ENCODE results near the gene GABARAP. TPM values are rescaled to one million over a fixed set of nuclear protein-coding genes. Genes with fewer than 3 reads are reported as not detected.

The GABARAP gene
- total RNA-seq, 2 donors from 2014 or later: 190 to 239 TPM

DNA sequence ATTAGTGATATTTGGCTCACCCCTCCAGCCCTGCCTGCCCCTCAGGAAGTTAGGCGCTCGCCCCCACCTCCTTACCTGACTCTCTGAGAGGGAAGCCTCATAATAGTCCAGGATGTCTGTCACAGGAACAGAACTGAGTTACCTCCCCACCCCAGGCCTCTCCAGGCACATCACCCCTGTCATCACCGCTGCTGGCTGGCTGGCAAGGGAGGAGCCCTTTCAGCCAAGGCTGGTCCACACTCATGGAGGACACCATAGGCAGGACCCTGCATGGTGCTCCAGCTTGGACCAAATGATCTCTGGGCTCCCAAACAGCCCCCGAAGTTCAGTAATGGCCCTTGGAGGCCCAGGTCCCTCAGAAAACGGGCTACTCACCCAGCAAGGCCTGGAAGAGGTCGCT, 24.1 kb downstream of the GABARAP start:
- Mint-ChIP-seq H3K27ac (peak overlapping the region; percentile 98), H3K4me1 (peaks cover 51% of the 10 kb centered on the region), H3K4me3 (peak overlapping the region; percentile 94), H3K9me3 (no peaks in the 10 kb centered on the region), H3K36me3 (ENCODE audit: low read depth) (peaks cover 45% of the 10 kb centered on the region), H3K27me3 (no peaks in the 10 kb centered on the region)
- no peak for ATAC-seq (replicated peaks)

- H3K27ac Mint-ChIP-seq: peak overlapping the region; percentile 98
- peaks cover 37% of the 10 kb centered on the region for H3K36me3 Mint-ChIP-seq (ENCODE audit: low read depth)
- H3K4me1 Mint-ChIP-seq: peaks cover 51% of the 10 kb centered on the region
- H3K4me3 Mint-ChIP-seq: peak overlapping the region; percentile 94
- H3K27me3 Mint-ChIP-seq: no peaks in the 10 kb centered on the region
- no peaks in the 10 kb centered on the region for H3K9me3 Mint-ChIP-seq
- ATAC-seq (replicated peaks): no peak
These were observed 24.9 kb downstream of the GABARAP start for GRCh38 chr17:7217113-7217987.

- peak overlapping the region; percentile 22 for H3K27ac Mint-ChIP-seq
- peaks cover 4% of the 10 kb centered on the region for H3K27me3 Mint-ChIP-seq
- H3K4me1 Mint-ChIP-seq: peaks cover 49% of the 10 kb centered on the region
- no peaks in the 10 kb centered on the region for H3K9me3 Mint-ChIP-seq
- peak overlapping the region; percentile 93 for H3K4me3 Mint-ChIP-seq
- H3K36me3 Mint-ChIP-seq (ENCODE audit: low read depth): peaks cover 28% of the 10 kb centered on the region
- no peak for ATAC-seq (replicated peaks)
These were observed 25.8 kb downstream of the GABARAP start for GRCh38 chr17:7216242-7217112.

DNA sequence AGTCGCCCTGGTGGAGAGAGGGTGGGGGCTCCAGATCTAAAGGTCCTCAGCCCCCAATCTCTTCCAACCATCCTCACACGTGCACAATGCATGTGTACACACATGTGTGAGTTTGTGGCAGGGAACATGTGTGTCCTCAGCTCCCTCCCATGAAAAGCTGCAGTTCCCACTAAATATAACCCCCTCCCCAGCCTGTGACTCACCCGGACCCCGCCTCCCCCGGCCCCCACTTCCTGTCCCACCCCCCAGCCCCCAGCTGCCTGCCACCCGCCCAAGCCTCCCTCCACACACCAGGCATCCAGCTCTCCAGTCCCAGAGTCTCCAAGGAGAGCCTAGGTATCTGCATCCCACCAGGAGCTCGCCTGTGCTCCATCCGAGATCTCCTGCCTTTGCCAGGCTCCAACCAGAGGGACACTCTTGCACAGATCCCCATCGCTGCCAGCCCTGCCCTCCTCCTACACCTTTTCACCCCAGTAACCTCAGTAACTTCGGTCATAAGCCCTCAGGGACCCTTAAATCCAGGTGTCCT, 26.5 kb downstream of the GABARAP start:
- Mint-ChIP-seq H3K4me3 (peak overlapping the region; percentile 93), H3K36me3 (ENCODE audit: low read depth) (peaks cover 20% of the 10 kb centered on the region), H3K4me1 (peaks cover 42% of the 10 kb centered on the region), H3K27ac (peak overlapping the region; percentile 22), H3K27me3 (peaks cover 4% of the 10 kb centered on the region), H3K9me3 (no peaks in the 10 kb centered on the region)
- ATAC-seq (replicated peaks): no peak

GRCh38 chr17:7215136-7215638, 27.1 kb downstream of the GABARAP start:
- H3K36me3 Mint-ChIP-seq (ENCODE audit: low read depth): peaks cover 15% of the 10 kb centered on the region
- peak overlapping the region; percentile 93 for H3K4me3 Mint-ChIP-seq
- peak overlapping the region; percentile 91 for H3K27ac Mint-ChIP-seq
- peaks cover 40% of the 10 kb centered on the region for H3K4me1 Mint-ChIP-seq
- no peak for ATAC-seq (replicated peaks)
- peaks cover 4% of the 10 kb centered on the region for H3K27me3 Mint-ChIP-seq
- H3K9me3 Mint-ChIP-seq: no peaks in the 10 kb centered on the region

- ATAC-seq (replicated peaks): peak; percentile 86
- Mint-ChIP-seq H3K27ac (peak overlapping the region; percentile 91), H3K27me3 (peaks cover 4% of the 10 kb centered on the region), H3K9me3 (no peaks in the 10 kb centered on the region), H3K4me1 (peaks cover 40% of the 10 kb centered on the region), H3K36me3 (ENCODE audit: low read depth) (peaks cover 8% of the 10 kb centered on the region), H3K4me3 (peak overlapping the region; percentile 93)
These were observed 27.7 kb downstream of the GABARAP start for GRCh38 chr17:7214300-7215135.

- Mint-ChIP-seq H3K36me3 (ENCODE audit: low read depth) (peaks cover 6% of the 10 kb centered on the region), H3K4me1 (peaks cover 35% of the 10 kb centered on the region), H3K9me3 (no peaks in the 10 kb centered on the region), H3K27me3 (peaks cover 4% of the 10 kb centered on the region), H3K27ac (peak overlapping the region; percentile 91), H3K4me3 (peak overlapping the region; percentile 93)
- peak; percentile 11 for ATAC-seq (replicated peaks)
These were observed 28.4 kb downstream of the GABARAP start for GRCh38 chr17:7213895-7214299.

DNA sequence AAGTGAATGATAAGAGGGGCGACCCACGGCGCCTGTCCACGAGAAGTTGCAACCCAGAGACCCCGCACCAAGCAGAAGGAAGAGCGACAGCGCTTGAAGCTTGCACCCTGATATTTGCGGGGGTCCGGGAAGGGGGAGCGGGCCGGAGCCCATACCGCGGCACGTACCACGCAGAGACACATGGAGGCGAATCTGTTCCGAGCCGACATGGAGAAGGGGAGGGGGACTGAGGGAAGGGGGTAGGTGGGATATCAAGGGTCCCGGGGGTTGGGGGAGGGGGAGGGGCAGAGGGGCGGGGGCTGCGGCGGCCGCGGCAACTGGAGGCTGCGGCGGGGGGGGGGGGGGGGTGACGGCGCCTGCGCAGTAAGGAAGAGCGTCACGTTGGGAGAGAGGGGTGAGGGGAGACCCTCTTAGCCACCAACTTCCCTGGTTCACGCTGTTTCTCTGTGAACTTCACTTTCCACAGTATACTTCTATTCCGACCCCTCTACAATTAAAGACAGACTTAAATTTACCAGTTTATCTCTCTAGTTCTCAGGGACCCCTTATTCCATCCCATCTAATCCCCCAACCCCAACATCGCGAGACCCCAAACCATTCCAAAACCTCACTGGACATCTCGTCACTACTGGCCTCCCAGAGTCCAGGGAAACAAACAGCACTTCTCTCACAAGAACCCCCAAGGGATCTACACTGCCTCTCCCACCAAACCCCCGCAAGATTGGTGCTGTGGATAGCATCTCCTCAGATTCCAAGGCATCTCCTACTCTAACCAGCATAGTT, 30.6 kb downstream of the GABARAP start:
- Mint-ChIP-seq H3K36me3 (ENCODE audit: low read depth) (peaks cover 6% of the 10 kb centered on the region), H3K27me3 (peaks cover 4% of the 10 kb centered on the region), H3K27ac (no peak overlapping the region), H3K9me3 (no peaks in the 10 kb centered on the region), H3K4me3 (no peak overlapping the region), H3K4me1 (peaks cover 32% of the 10 kb centered on the region)
- ATAC-seq (replicated peaks): no peak

DNA sequence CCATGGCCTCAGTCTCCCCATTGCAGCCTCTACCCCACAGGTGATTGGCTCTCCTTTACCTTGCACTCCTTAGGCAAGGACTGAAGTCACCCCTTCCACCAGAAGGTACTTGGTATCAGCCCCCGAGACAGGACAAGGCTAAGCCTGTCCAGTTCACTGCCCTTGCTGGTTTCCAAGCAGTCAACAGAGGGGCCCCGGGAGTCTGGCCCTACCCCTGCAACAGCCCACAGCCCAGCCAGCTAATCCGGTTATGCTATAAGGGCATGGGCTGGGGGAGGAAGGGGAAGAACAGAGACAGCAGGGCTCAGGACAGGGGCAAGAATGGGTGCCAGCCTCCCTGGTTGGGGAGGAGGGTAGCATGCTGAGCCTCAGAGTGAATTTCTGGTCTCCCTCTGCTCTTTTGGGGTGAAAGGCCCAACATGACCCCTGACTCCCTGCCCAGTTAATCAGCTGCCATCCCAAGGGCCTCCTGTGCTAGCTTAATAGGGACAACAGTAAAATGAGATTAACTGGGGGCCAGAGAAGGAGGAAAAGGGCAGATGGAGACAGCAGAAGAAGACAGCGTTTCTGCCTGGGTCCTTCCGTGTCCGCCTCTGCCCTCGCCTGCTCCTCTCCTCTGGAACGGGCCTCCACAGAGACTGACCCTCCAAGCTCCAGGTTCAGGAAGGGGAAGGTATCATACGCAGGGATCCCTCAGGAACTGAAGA, 33.3 kb downstream of the GABARAP start:
- peaks cover 34% of the 10 kb centered on the region for H3K4me1 Mint-ChIP-seq
- ATAC-seq (replicated peaks): no peak
- H3K27ac Mint-ChIP-seq: no peak overlapping the region
- no peaks in the 10 kb centered on the region for H3K9me3 Mint-ChIP-seq
- H3K4me3 Mint-ChIP-seq: no peak overlapping the region
- no peaks in the 10 kb centered on the region for H3K36me3 Mint-ChIP-seq (ENCODE audit: low read depth)
- H3K27me3 Mint-ChIP-seq: peaks cover 4% of the 10 kb centered on the region

GRCh38 chr17:7208027-7208571, 34.1 kb downstream of the GABARAP start:
- Mint-ChIP-seq H3K4me1 (peaks cover 27% of the 10 kb centered on the region), H3K4me3 (no peak overlapping the region)

DNA sequence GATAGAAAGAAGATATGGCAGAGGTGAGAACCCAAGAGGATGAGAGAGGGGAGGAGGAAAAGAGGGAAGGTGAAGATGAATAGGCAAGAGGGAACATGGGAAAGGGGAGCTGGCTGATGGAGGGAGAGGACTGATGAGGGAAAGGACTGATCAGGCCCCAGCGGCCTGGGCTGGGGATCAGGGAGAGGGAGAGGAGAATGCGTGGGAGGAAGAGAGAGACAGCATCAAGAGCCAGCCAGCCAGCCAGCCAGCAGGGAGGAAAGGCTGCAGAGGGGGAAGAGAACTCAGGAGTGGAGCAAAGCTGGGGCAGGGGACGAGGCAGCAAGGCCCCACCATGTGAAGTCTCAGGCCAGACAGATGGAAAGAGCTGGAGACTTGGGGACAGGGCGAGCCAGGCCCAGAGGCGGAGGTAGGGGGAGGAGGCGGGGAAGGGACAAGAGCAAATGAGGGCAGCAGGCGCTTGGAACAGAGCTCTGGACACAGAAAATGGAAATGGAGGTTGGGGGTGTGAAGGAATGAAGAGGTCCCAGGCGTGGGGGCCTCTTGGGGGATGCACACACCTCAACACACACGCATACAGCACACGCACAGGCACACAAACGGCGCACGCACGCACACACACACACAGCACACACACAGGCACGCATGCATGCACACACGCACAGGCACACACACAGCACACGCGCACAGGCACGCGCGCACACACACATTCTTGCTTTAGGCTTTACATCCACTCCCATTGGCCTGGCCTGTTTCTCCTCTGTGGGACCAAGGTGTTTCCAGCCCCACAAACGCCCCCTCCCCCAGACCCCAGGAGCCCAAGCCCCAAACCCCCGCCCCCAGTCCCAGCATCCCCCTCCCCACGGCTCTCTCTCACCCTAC, 34.9 kb downstream of the GABARAP start:
- H3K27me3 Mint-ChIP-seq: peaks cover 4% of the 10 kb centered on the region
- no peak for ATAC-seq (replicated peaks)
- H3K27ac Mint-ChIP-seq: peak overlapping the region; percentile 44
- H3K4me3 Mint-ChIP-seq: no peak overlapping the region
- no peaks in the 10 kb centered on the region for H3K36me3 Mint-ChIP-seq (ENCODE audit: low read depth)
- H3K4me1 Mint-ChIP-seq: peaks cover 27% of the 10 kb centered on the region
- no peaks in the 10 kb centered on the region for H3K9me3 Mint-ChIP-seq

More at GRCh38 chr17:7208027-7208571, 34.1 kb downstream of the GABARAP start:
- Mint-ChIP-seq H3K27ac (no peak overlapping the region), H3K27me3 (peaks cover 4% of the 10 kb centered on the region), H3K36me3 (ENCODE audit: low read depth) (no peaks in the 10 kb centered on the region), H3K9me3 (no peaks in the 10 kb centered on the region)
- ATAC-seq (replicated peaks): no peak

- Mint-ChIP-seq H3K27me3 (no peaks in the 10 kb centered on the region), H3K4me3 (peak overlapping the region; percentile 84), H3K4me1 (peaks cover 27% of the 10 kb centered on the region), H3K36me3 (ENCODE audit: low read depth) (no peaks in the 10 kb centered on the region), H3K27ac (peak overlapping the region; percentile 93), H3K9me3 (no peaks in the 10 kb centered on the region)
- no peak for ATAC-seq (replicated peaks)
These were observed 36.7 kb downstream of the GABARAP start for GRCh38 chr17:7205561-7205960.
